H1 (cell line): ENCODE measurements around the gene RBM15. TPM values are rescaled to one million over a fixed set of nuclear protein-coding genes. Genes with fewer than 3 reads are reported as not detected.

ENCODE experiments used
- CBX8 ChIP-seq: fragments of 300-800, 300-1000 bp; sonication (generic); IDR thresholded peaks from 2 replicates; pipeline ENCODE4 v1.7.1; 2016; ENCODE audit warnings: low read depth, low read length, borderline replicate concordance
- CREB1 ChIP-seq: IDR thresholded peaks from 2 replicates; pipeline ENCODE4 v1.6.1; 2012; ENCODE audit warnings: inconsistent platforms
- CTBP2 ChIP-seq: IDR thresholded peaks from 2 replicates; pipeline ENCODE4 v1.7.0; 2011; ENCODE audit warnings: borderline replicate concordance, mild to moderate bottlenecking, moderate library complexity, mixed read lengths, low read length; ENCODE audit not compliant: insufficient read depth, insufficient read length
- EGR1 ChIP-seq: IDR thresholded peaks from 2 replicates; pipeline ENCODE4 v1.6.1; 2011; ENCODE audit warnings: low read depth, low read length, borderline replicate concordance
- EZH2 ChIP-seq: fragments of 200-600 bp; sonication (generic); IDR thresholded peaks from 2 replicates; pipeline ENCODE4 v1.7.1; 2012; ENCODE audit warnings: low read depth, mild to moderate bottlenecking, moderate library complexity, low read length, inconsistent platforms; ENCODE audit not compliant: severe bottlenecking
- FOSL1 ChIP-seq: IDR thresholded peaks from 2 replicates; pipeline ENCODE4 v1.6.1; 2011; ENCODE audit warnings: mild to moderate bottlenecking, low read depth, low read length, moderate library complexity; ENCODE audit not compliant: insufficient read depth
- HDAC6 ChIP-seq: IDR thresholded peaks from one replicate; pipeline ENCODE4 v1.7.1; 2012; ENCODE audit warnings: low read depth, mild to moderate bottlenecking, inconsistent platforms, low read length, moderate library complexity
- JUN ChIP-seq: IDR thresholded peaks from 2 replicates; pipeline ENCODE4 v1.6.1; 2011; ENCODE audit warnings: low read depth, mild to moderate bottlenecking, improper control_type of control experiment, low read length
- KDM4A ChIP-seq: IDR thresholded peaks from one replicate; pipeline ENCODE4 v1.7.1; 2012; ENCODE audit warnings: low read depth, mild to moderate bottlenecking, moderate library complexity, low read length, inconsistent platforms; ENCODE audit not compliant: severe bottlenecking
- NANOG ChIP-seq: IDR thresholded peaks from 2 replicates; pipeline ENCODE4 v1.6.1; 2011; ENCODE audit warnings: low read length, low read depth, mild to moderate bottlenecking, inconsistent platforms; ENCODE audit not compliant: insufficient read depth, poor library complexity, severe bottlenecking
- NRF1 ChIP-seq: IDR thresholded peaks from 2 replicates; pipeline ENCODE4 v1.6.1; 2011; ENCODE audit warnings: mild to moderate bottlenecking, low read depth, low read length, improper control_type of control experiment
- PHF8 ChIP-seq: fragments of 200-600 bp; sonication (generic); conservative IDR thresholded peaks from 2 replicates; pipeline ENCODE4 v1.7.1; 2012; ENCODE audit warnings: low read depth, mild to moderate bottlenecking, inconsistent platforms, low read length, moderate library complexity
- POLR2A ChIP-seq, 2 experiments: IDR thresholded peaks; 1 replicate in 1 of 2; 2 replicates in 1 of 2; pipeline ENCODE4 v1.6.1; 2011; ENCODE audit warnings: low read depth in 2 of 2, low read length in 2 of 2, mild to moderate bottlenecking in 2 of 2; ENCODE audit errors: control extremely low read depth in 1 of 2
- POU5F1 ChIP-seq: IDR thresholded peaks from 2 replicates; pipeline ENCODE4 v1.6.1; 2011; ENCODE audit warnings: low read depth, mild to moderate bottlenecking, low read length, moderate library complexity
- RAD21 ChIP-seq, 2 experiments: IDR thresholded peaks in 1 of 2; conservative IDR thresholded peaks in 1 of 2; 2 replicates each; pipeline ENCODE4 v1.6.1; 2011; ENCODE audit warnings: low read depth in 2 of 2, low read length in 2 of 2, improper control_type of control experiment in 1 of 2, inconsistent platforms in 1 of 2, mild to moderate bottlenecking in 1 of 2, moderate library complexity in 1 of 2
- RFX5 ChIP-seq: IDR thresholded peaks from 2 replicates; pipeline ENCODE4 v1.6.1; 2011; ENCODE audit warnings: low read depth, low read length, improper control_type of control experiment, borderline replicate concordance
- SIN3A ChIP-seq, 2 experiments: IDR thresholded peaks in 1 of 2; conservative IDR thresholded peaks in 1 of 2; 2 replicates each; pipeline ENCODE4 v1.6.1; 2011 to 2012; ENCODE audit warnings: low read length in 2 of 2, improper control_type of control experiment in 1 of 2, low read depth in 1 of 2, mild to moderate bottlenecking in 1 of 2
- SIX5 ChIP-seq: IDR thresholded peaks from 2 replicates; pipeline ENCODE4 v1.6.1; 2011; ENCODE audit warnings: mild to moderate bottlenecking, low read depth, low read length
- SP1 ChIP-seq: IDR thresholded peaks from 2 replicates; pipeline ENCODE4 v1.6.1; 2011; ENCODE audit warnings: low read depth, low read length
- SP2 ChIP-seq: IDR thresholded peaks from 2 replicates; pipeline ENCODE4 v1.6.1; 2012; ENCODE audit warnings: mild to moderate bottlenecking, low read length, inconsistent platforms
- SP4 ChIP-seq: IDR thresholded peaks from 2 replicates; pipeline ENCODE4 v1.6.1; 2012; ENCODE audit warnings: low read length, inconsistent platforms
- SRF ChIP-seq: IDR thresholded peaks from 2 replicates; pipeline ENCODE4 v1.6.1; 2011; ENCODE audit warnings: mild to moderate bottlenecking, low read depth, low read length, moderate library complexity
- TBP ChIP-seq: IDR thresholded peaks from 2 replicates; pipeline ENCODE4 v1.6.1; 2011; ENCODE audit warnings: low read depth, low read length, improper control_type of control experiment
- TEAD4 ChIP-seq: IDR thresholded peaks from 2 replicates; pipeline ENCODE4 v1.6.1; 2012; ENCODE audit warnings: low read depth, low read length, inconsistent platforms, mixed read lengths
- ZNF274 ChIP-seq: IDR thresholded peaks from 2 replicates; pipeline ENCODE4 v1.7.0; 2012; ENCODE audit warnings: low read length, borderline replicate concordance; ENCODE audit errors: extremely low read depth
- polyA plus RNA-seq, 7 experiments: library from polyadenylated mRNA; depleted of rRNA in 3 of 7; stranded (reverse) in 5 of 7; unstranded in 2 of 7; fragments of >200 nt in 5 of 7; fragments of 200-250 nt in 2 of 7; gene quantifications; 1 replicate in 5 of 7; 2 replicates in 1 of 7; 4 replicates in 1 of 7; pipeline versions ENCODE4 v1.2.1 to v1.2.3, GENCODE V29; 2011 to 2013; ENCODE audit warnings: missing spikeins in 2 of 7, mixed read lengths in 2 of 7
- total RNA-seq: library from RNA; stranded (reverse); fragmentation: NEBNext Ultra II Directional; extraction: Animal tissue kit (Norgen Biotek cat#: 25700); gene quantifications from 2 replicates; pipeline ENCODE4 v1.2.1, GENCODE V29; 2021

RBM15 gene
- total and polyA plus RNA-seq, 2 of the 8 experiments (the other 6 are each of a cell fraction or from before 2014, with no cell fraction given): 13.5 to 44.9 TPM

GRCh38 chr1:110338886-110339406 is at the start of gene RBM15 (continued):
- TF ChIP-seq ZNF274 (no peak), POLR2A (IDR thresholded peaks at IDR 0.05; ENCODE audit: control extremely low read depth in 1 of 2, low read depth in 2 of 2, low read length in 2 of 2) (no peak), TBP (no peak), HDAC6 (no peak), PHF8 (no peak), EZH2 (no peak), FOSL1 (no peak), TEAD4 (no peak), SIN3A (conservative IDR thresholded peaks at IDR 0.05 in 1 of 2, IDR thresholded peaks at IDR 0.05 in 1 of 2; ENCODE audit: low read depth in 1 of 2, low read length in 2 of 2) (no peak), SRF (no peak), EGR1 (no peak), NRF1 (no peak), JUN (no peak), CREB1 (no peak), KDM4A (peak; percentile 73), SIX5 (no peak), SP2 (peak; percentile 75), NANOG (no peak), RFX5 (no peak; the same call in 1 of the 2 replicates), RAD21 (IDR thresholded peaks at IDR 0.05 in 1 of 2, conservative IDR thresholded peaks at IDR 0.05 in 1 of 2; ENCODE audit: low read depth in 2 of 2, low read length in 2 of 2) (no peak), SP1 (peak; percentile 96), SP4 (no peak), POU5F1 (no peak), CBX8 (no peak), CTBP2 (no peak)
